DND-41 (cell line): ENCODE results near the gene NFE2.

Experiments used
- ATAC-seq: fragments of 200-7000 bp; cut with Tn5 transposase; 3 replicates; pipeline ENCODE4 v1.9.1; 2021; ENCODE audit warnings: low read depth; ENCODE audit not compliant: insufficient read depth
- DNase-seq: peaks from one replicate; pipeline ENCODE4 v3.0.0-alpha.2; 2020
- H2AFZ ChIP-seq: 2 replicates; pipeline ENCODE4 v1.6.0; 2012; ENCODE audit warnings: low read depth, low read length
- H3K27ac ChIP-seq: 2 replicates; pipeline ENCODE4 v1.5.1; 2012; ENCODE audit warnings: low read length, inconsistent platforms
- H3K27me3 ChIP-seq: fragments of 200-600 bp; sonication (generic); 2 replicates; pipeline ENCODE4 v1.6.0; 2012; ENCODE audit warnings: low read length, mild to moderate bottlenecking, inconsistent platforms; ENCODE audit not compliant: insufficient read depth, poor library complexity
- H3K36me3 ChIP-seq: 2 replicates; pipeline ENCODE4 v1.5.1; 2012; ENCODE audit warnings: low read length, inconsistent platforms; ENCODE audit not compliant: insufficient read depth
- H3K4me1 ChIP-seq: 2 replicates; pipeline ENCODE4 v1.5.1; 2012; ENCODE audit warnings: mild to moderate bottlenecking, low read length; ENCODE audit not compliant: insufficient read depth
- H3K4me2 ChIP-seq: 2 replicates; pipeline ENCODE4 v1.6.0; 2012; ENCODE audit warnings: mild to moderate bottlenecking, moderate library complexity, low read length, inconsistent platforms; ENCODE audit not compliant: insufficient read depth
- H3K4me3 ChIP-seq, 2 experiments: fragments of 200-600 bp in 1 of 2; shearing (Covaris generic) in 1 of 2; 2 replicates each; pipeline ENCODE4 v1.5.1; 2012 to 2016; ENCODE audit warnings: inconsistent platforms in 2 of 2, low read length in 2 of 2, mild to moderate bottlenecking in 2 of 2, low read depth in 1 of 2, moderate library complexity in 1 of 2
- H3K79me2 ChIP-seq: 2 replicates; pipeline ENCODE4 v1.6.0; 2012; ENCODE audit warnings: low read length, inconsistent platforms; ENCODE audit not compliant: insufficient read depth
- H3K9ac ChIP-seq: 2 replicates; pipeline ENCODE4 v1.6.0; 2012; ENCODE audit warnings: low read depth, mild to moderate bottlenecking, inconsistent platforms, low read length, moderate library complexity
- H3K9me3 ChIP-seq: 2 replicates; pipeline ENCODE4 v1.5.1; 2012; ENCODE audit warnings: low read length, moderate library complexity, mild to moderate bottlenecking, inconsistent platforms; ENCODE audit not compliant: insufficient read depth, severe bottlenecking
- H4K20me1 ChIP-seq: 2 replicates; pipeline ENCODE4 v1.6.0; 2012; ENCODE audit warnings: low read length; ENCODE audit not compliant: insufficient read depth
- CTCF ChIP-seq: IDR thresholded peaks from 2 replicates; pipeline ENCODE4 v1.5.1; 2012; ENCODE audit warnings: borderline replicate concordance, low read length, moderate library complexity, mild to moderate bottlenecking; ENCODE audit not compliant: poor library complexity, severe bottlenecking; ENCODE audit errors: extremely low read depth
- EZH2 ChIP-seq: IDR thresholded peaks from 3 replicates; pipeline ENCODE4 v1.6.1; 2012; ENCODE audit warnings: borderline replicate concordance, low read depth, mild to moderate bottlenecking, moderate library complexity, low read length, inconsistent platforms; ENCODE audit not compliant: severe bottlenecking

The NFE2 gene

GRCh38 chr12:54298904-54299303 lies 1.9 kb downstream of the NFE2 start:
- ATAC-seq = no peak
- Histone ChIP-seq H3K4me2 (no peak overlapping the region), H3K79me2 (no peaks in the 10 kb centered on the region)

DNA sequence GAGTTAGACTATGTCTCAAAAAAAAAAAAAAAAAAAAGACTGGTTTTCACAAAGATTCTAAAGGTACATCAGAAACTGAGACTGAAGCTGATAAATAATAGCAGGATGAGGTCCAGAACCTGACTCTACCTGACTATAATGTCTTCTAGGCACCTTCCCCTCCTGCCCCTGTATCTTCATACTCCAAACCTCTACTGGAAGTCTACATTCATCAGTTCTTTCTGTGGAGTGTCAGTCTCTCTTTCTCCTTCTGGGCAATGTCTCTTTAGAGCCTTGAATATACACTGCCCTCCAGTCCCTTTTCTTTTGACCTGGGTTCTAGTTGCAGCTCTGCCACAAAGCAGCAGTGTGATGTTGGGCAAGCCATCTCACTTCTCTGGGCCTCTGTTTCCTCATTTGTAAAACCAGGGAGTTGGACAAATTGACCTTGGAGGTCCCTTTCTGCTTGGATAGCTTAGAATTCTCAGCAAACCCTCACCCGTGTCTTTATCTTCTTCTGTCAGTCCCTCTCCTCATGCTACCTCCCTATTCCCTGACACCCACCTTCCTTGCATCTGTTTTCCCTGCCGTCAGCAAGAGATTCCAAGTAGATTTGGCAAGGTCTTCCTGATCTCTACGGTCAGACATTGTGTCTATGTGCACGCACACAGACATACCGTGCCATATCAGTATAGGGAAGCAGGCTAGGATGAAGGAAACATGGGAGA lies 4.3 kb downstream of the NFE2 start:
- DNase-seq (no peak), ATAC-seq (no peak)
- Histone ChIP-seq H3K4me2 (no peak overlapping the region), H4K20me1 (no peaks in the 10 kb centered on the region), H3K4me1 (no peaks in the 10 kb centered on the region; the same call in none of the 2 replicates), H3K9me3 (no peaks in the 10 kb centered on the region), H3K79me2 (no peaks in the 10 kb centered on the region), H3K4me3 (no peak overlapping the region), H3K36me3 (no peaks in the 10 kb centered on the region), H3K9ac (no peak overlapping the region), H3K27ac (no peak overlapping the region), H2AFZ (no peak overlapping the region), H3K27me3 (peaks cover 28% of the 10 kb centered on the region)
- TF ChIP-seq CTCF = no peak
- no peak for TF ChIP-seq EZH2

More at GRCh38 chr12:54298904-54299303, 1.9 kb downstream of the NFE2 start:
- DNase-seq = no peak
- TF ChIP-seq CTCF (no peak), EZH2 (no peak)
- no peak overlapping the region for H3K27ac ChIP-seq
- H3K4me3 ChIP-seq = no peak overlapping the region
- peaks cover 39% of the 10 kb centered on the region for H3K27me3 ChIP-seq
- no peaks in the 10 kb centered on the region for H3K9me3 ChIP-seq
- no peak overlapping the region for H2AFZ ChIP-seq
- H3K9ac ChIP-seq = no peak overlapping the region
- peaks cover 7% of the 10 kb centered on the region for H3K4me1 ChIP-seq
- H4K20me1 ChIP-seq = no peaks in the 10 kb centered on the region
- no peaks in the 10 kb centered on the region for H3K36me3 ChIP-seq

- no peaks in the 10 kb centered on the region for H4K20me1 ChIP-seq
These were observed 5.8 kb downstream of the NFE2 start for GRCh38 chr12:54294953-54295566.

More at GRCh38 chr12:54294953-54295566, 5.8 kb downstream of the NFE2 start:
- Histone ChIP-seq H3K27ac (no peak overlapping the region), H3K27me3 (peaks cover 13% of the 10 kb centered on the region), H3K4me1 (no peaks in the 10 kb centered on the region), H3K4me3 (no peak overlapping the region), H2AFZ (no peak overlapping the region), H3K79me2 (no peaks in the 10 kb centered on the region), H3K9me3 (no peaks in the 10 kb centered on the region), H3K9ac (no peak overlapping the region), H3K4me2 (no peak overlapping the region), H3K36me3 (no peaks in the 10 kb centered on the region)
- ATAC-seq (no peak), DNase-seq (no peak)
- TF ChIP-seq EZH2 = no peak
- TF ChIP-seq CTCF = no peak
